ENCODE results near the gene SYNGR3.

SYNGR3 gene

GRCh38 chr16:2001035-2001434 lies 11.3 kb downstream of the SYNGR3 start:
- no peak overlapping the region for H3K4me3 ChIP-seq (ENCODE audit: low read depth, low read length)
- H3K9me3 ChIP-seq (ENCODE audit: control insufficient read depth, insufficient read depth, low read length): no peaks in the 10 kb centered on the region
- H3K9ac ChIP-seq (ENCODE audit: low read depth, low read length): no peak overlapping the region
- H3K36me3 ChIP-seq (ENCODE audit: control insufficient read depth, insufficient read depth, low read length): peaks cover 68% of the 10 kb centered on the region
- no peak overlapping the region for H3K27ac ChIP-seq (ENCODE audit: low read depth, low read length)
- H3K4me1 ChIP-seq (ENCODE audit: control insufficient read depth, insufficient read depth, low read length): peaks cover 8% of the 10 kb centered on the region; the same call in 1 of the 2 replicates
- H3K27me3 ChIP-seq (ENCODE audit: control insufficient read depth, insufficient read depth, low read length): no peaks in the 10 kb centered on the region

- Histone ChIP-seq H3K4me3 (ENCODE audit: low read depth, low read length) (no peak overlapping the region), H3K9me3 (ENCODE audit: control insufficient read depth, insufficient read depth, low read length) (no peaks in the 10 kb centered on the region), H3K27ac (ENCODE audit: low read depth, low read length) (no peak overlapping the region), H3K9ac (ENCODE audit: low read depth, low read length) (no peak overlapping the region), H3K4me1 (ENCODE audit: control insufficient read depth, insufficient read depth, low read length) (peaks cover 8% of the 10 kb centered on the region; the same call in 1 of the 2 replicates), H3K36me3 (ENCODE audit: control insufficient read depth, insufficient read depth, low read length) (peaks cover 66% of the 10 kb centered on the region), H3K27me3 (ENCODE audit: control insufficient read depth, insufficient read depth, low read length) (no peaks in the 10 kb centered on the region)
Measured at GRCh38 chr16:2001456-2002355, 11.9 kb downstream of the SYNGR3 start.

- no peak overlapping the region for H3K27ac ChIP-seq (ENCODE audit: low read depth, low read length)
- H3K36me3 ChIP-seq (ENCODE audit: control insufficient read depth, insufficient read depth, low read length): peaks cover 58% of the 10 kb centered on the region
- H3K9ac ChIP-seq (ENCODE audit: low read depth, low read length): no peak overlapping the region
- no peaks in the 10 kb centered on the region for H3K27me3 ChIP-seq (ENCODE audit: control insufficient read depth, insufficient read depth, low read length)
- peaks cover 10% of the 10 kb centered on the region; the same call in 1 of the 2 replicates for H3K4me1 ChIP-seq (ENCODE audit: control insufficient read depth, insufficient read depth, low read length)
- H3K4me3 ChIP-seq (ENCODE audit: low read depth, low read length): no peak overlapping the region
- H3K9me3 ChIP-seq (ENCODE audit: control insufficient read depth, insufficient read depth, low read length): no peaks in the 10 kb centered on the region
Measured at GRCh38 chr16:2002406-2003230, 12.8 kb downstream of the SYNGR3 start.

GRCh38 chr16:2003231-2003826 lies 13.6 kb downstream of the SYNGR3 start:
- Histone ChIP-seq H3K9me3 (ENCODE audit: control insufficient read depth, insufficient read depth, low read length) (no peaks in the 10 kb centered on the region), H3K27me3 (ENCODE audit: control insufficient read depth, insufficient read depth, low read length) (no peaks in the 10 kb centered on the region), H3K27ac (ENCODE audit: low read depth, low read length) (no peak overlapping the region), H3K9ac (ENCODE audit: low read depth, low read length) (no peak overlapping the region), H3K4me3 (ENCODE audit: low read depth, low read length) (no peak overlapping the region), H3K4me1 (ENCODE audit: control insufficient read depth, insufficient read depth, low read length) (peaks cover 17% of the 10 kb centered on the region), H3K36me3 (ENCODE audit: control insufficient read depth, insufficient read depth, low read length) (peaks cover 56% of the 10 kb centered on the region)

GRCh38 chr16:2003827-2004641 lies 14.3 kb downstream of the SYNGR3 start:
- Histone ChIP-seq H3K27me3 (ENCODE audit: control insufficient read depth, insufficient read depth, low read length) (no peaks in the 10 kb centered on the region), H3K9ac (ENCODE audit: low read depth, low read length) (peak overlapping the region; percentile 4; the same call in 1 of the 2 replicates), H3K4me3 (ENCODE audit: low read depth, low read length) (peak overlapping the region; percentile 23; the same call in 1 of the 2 replicates), H3K4me1 (ENCODE audit: control insufficient read depth, insufficient read depth, low read length) (peaks cover 23% of the 10 kb centered on the region), H3K36me3 (ENCODE audit: control insufficient read depth, insufficient read depth, low read length) (peaks cover 52% of the 10 kb centered on the region), H3K9me3 (ENCODE audit: control insufficient read depth, insufficient read depth, low read length) (no peaks in the 10 kb centered on the region), H3K27ac (ENCODE audit: low read depth, low read length) (peak overlapping the region; percentile 71)

GRCh38 chr16:2004795-2005517 lies 15.2 kb downstream of the SYNGR3 start:
- Histone ChIP-seq H3K27ac (ENCODE audit: low read depth, low read length) (peak overlapping the region; percentile 71), H3K36me3 (ENCODE audit: control insufficient read depth, insufficient read depth, low read length) (peaks cover 42% of the 10 kb centered on the region), H3K9ac (ENCODE audit: low read depth, low read length) (no peak overlapping the region), H3K4me3 (ENCODE audit: low read depth, low read length) (no peak overlapping the region), H3K9me3 (ENCODE audit: control insufficient read depth, insufficient read depth, low read length) (no peaks in the 10 kb centered on the region), H3K27me3 (ENCODE audit: control insufficient read depth, insufficient read depth, low read length) (no peaks in the 10 kb centered on the region), H3K4me1 (ENCODE audit: control insufficient read depth, insufficient read depth, low read length) (peaks cover 23% of the 10 kb centered on the region)

GRCh38 chr16:2005646-2006045 lies 15.9 kb downstream of the SYNGR3 start:
- H3K36me3 ChIP-seq (ENCODE audit: control insufficient read depth, insufficient read depth, low read length): peaks cover 36% of the 10 kb centered on the region
- no peak overlapping the region for H3K9ac ChIP-seq (ENCODE audit: low read depth, low read length)
- H3K27ac ChIP-seq (ENCODE audit: low read depth, low read length): no peak overlapping the region
- H3K4me1 ChIP-seq (ENCODE audit: control insufficient read depth, insufficient read depth, low read length): peaks cover 27% of the 10 kb centered on the region
- H3K9me3 ChIP-seq (ENCODE audit: control insufficient read depth, insufficient read depth, low read length): no peaks in the 10 kb centered on the region
- no peak overlapping the region for H3K4me3 ChIP-seq (ENCODE audit: low read depth, low read length)
- H3K27me3 ChIP-seq (ENCODE audit: control insufficient read depth, insufficient read depth, low read length): no peaks in the 10 kb centered on the region

- Histone ChIP-seq H3K27ac (ENCODE audit: low read depth, low read length) (no peak overlapping the region), H3K27me3 (ENCODE audit: control insufficient read depth, insufficient read depth, low read length) (no peaks in the 10 kb centered on the region), H3K9ac (ENCODE audit: low read depth, low read length) (no peak overlapping the region), H3K36me3 (ENCODE audit: control insufficient read depth, insufficient read depth, low read length) (peaks cover 29% of the 10 kb centered on the region), H3K4me1 (ENCODE audit: control insufficient read depth, insufficient read depth, low read length) (peaks cover 27% of the 10 kb centered on the region), H3K9me3 (ENCODE audit: control insufficient read depth, insufficient read depth, low read length) (no peaks in the 10 kb centered on the region), H3K4me3 (ENCODE audit: low read depth, low read length) (no peak overlapping the region)
Measured at GRCh38 chr16:2006317-2006716, 16.5 kb downstream of the SYNGR3 start.

- no peak overlapping the region for H3K27ac ChIP-seq (ENCODE audit: low read depth, low read length)
- H3K4me3 ChIP-seq (ENCODE audit: low read depth, low read length): no peak overlapping the region; the same call in 1 of the 2 replicates
- H3K9ac ChIP-seq (ENCODE audit: low read depth, low read length): no peak overlapping the region
- peaks cover 19% of the 10 kb centered on the region for H3K36me3 ChIP-seq (ENCODE audit: control insufficient read depth, insufficient read depth, low read length)
- H3K9me3 ChIP-seq (ENCODE audit: control insufficient read depth, insufficient read depth, low read length): no peaks in the 10 kb centered on the region
- H3K4me1 ChIP-seq (ENCODE audit: control insufficient read depth, insufficient read depth, low read length): peaks cover 27% of the 10 kb centered on the region
- H3K27me3 ChIP-seq (ENCODE audit: control insufficient read depth, insufficient read depth, low read length): no peaks in the 10 kb centered on the region
Measured at GRCh38 chr16:2007081-2007836, 17.5 kb downstream of the SYNGR3 start.
